HepG2 (cell line): Measurements from ENCODE around the gene KRTCAP2. TPM values are rescaled to one million over a fixed set of nuclear protein-coding genes. Genes with fewer than 3 reads are reported as not detected.

Experiments
- CREB1 ChIP-seq, 2 experiments: fragments of 450-650 bp in 1 of 2; IDR thresholded peaks; 2 replicates each; pipeline ENCODE4 v1.6.1; 2016 to 2017; ENCODE audit warnings: control low read depth in 1 of 2, mild to moderate bottlenecking in 1 of 2, missing compliant biosample characterization in 1 of 2, missing genetic modification characterization in 1 of 2
- ETV5 ChIP-seq: IDR thresholded peaks from 2 replicates; pipeline ENCODE4 v1.6.1; 2018; ENCODE audit warnings: missing biosample characterization, missing genetic modification reagents, inconsistent platforms, borderline replicate concordance
- HNRNPLL ChIP-seq: fragments of 200-400 bp; formaldehyde crosslinking; IDR thresholded peaks from 2 replicates; pipeline ENCODE4 v1.6.1; 2017; ENCODE audit warnings: mild to moderate bottlenecking, low read depth, low read length; ENCODE audit not compliant: poor library complexity, severe bottlenecking
- IRF2 ChIP-seq: IDR thresholded peaks from 2 replicates; pipeline ENCODE4 v1.6.1; 2018; ENCODE audit warnings: missing genetic modification reagents, missing compliant biosample characterization
- KDM2A ChIP-seq: sonication (generic); formaldehyde crosslinking; IDR thresholded peaks from 2 replicates; pipeline ENCODE4 v1.4.0; 2020; ENCODE audit warnings: low read depth, missing genetic modification reagents, borderline replicate concordance
- MXD4 ChIP-seq: IDR thresholded peaks from 2 replicates; pipeline ENCODE4 v1.6.1; 2016; ENCODE audit warnings: mild to moderate bottlenecking, missing biosample characterization, missing genetic modification reagents
- NR2F6 ChIP-seq, 2 experiments: IDR thresholded peaks; 2 replicates each; pipeline ENCODE4 v1.6.1; 2016; ENCODE audit warnings: antibody characterized with exemption in 1 of 2, mild to moderate bottlenecking in 1 of 2
- SETDB1 ChIP-seq: sonication (generic); formaldehyde crosslinking; IDR thresholded peaks from 2 replicates; pipeline ENCODE4 v1.5.1; 2020; ENCODE audit warnings: missing genetic modification reagents, mild to moderate bottlenecking, borderline replicate concordance
- TEAD3 ChIP-seq: optimal IDR thresholded peaks from 2 replicates; pipeline ENCODE3; 2016; ENCODE audit warnings: borderline replicate concordance
- TIGD3 ChIP-seq: sonication (generic); formaldehyde crosslinking; IDR thresholded peaks from 2 replicates; pipeline ENCODE4 v1.5.1; 2020; ENCODE audit warnings: mild to moderate bottlenecking, missing genetic modification reagents, borderline replicate concordance
- TOE1 ChIP-seq: sonication (generic); formaldehyde crosslinking; IDR thresholded peaks from 2 replicates; pipeline ENCODE4 v1.4.0; 2020; ENCODE audit warnings: mild to moderate bottlenecking, missing genetic modification reagents
- WIZ ChIP-seq: sonication (generic); formaldehyde crosslinking; IDR thresholded peaks from 2 replicates; pipeline ENCODE4 v1.5.1; 2020; ENCODE audit warnings: mild to moderate bottlenecking, missing genetic modification reagents
- YEATS2 ChIP-seq: sonication (generic); formaldehyde crosslinking; IDR thresholded peaks from 2 replicates; pipeline ENCODE4 v1.4.0; 2020; ENCODE audit warnings: missing genetic modification reagents, borderline replicate concordance
- ZFP36L1 ChIP-seq: sonication (generic); formaldehyde crosslinking; IDR thresholded peaks from 2 replicates; pipeline ENCODE4 v1.8.0; 2022; ENCODE audit warnings: mild to moderate bottlenecking, missing genetic modification reagents, moderate library complexity
- ZHX2 ChIP-seq, 2 experiments: sonication (generic) in 1 of 2; formaldehyde crosslinking in 1 of 2; IDR thresholded peaks; 2 replicates each; pipeline versions ENCODE4 v1.6.1 to v1.9.0; 2014 to 2022; ENCODE audit warnings: antibody characterized with exemption in 1 of 2, borderline replicate concordance in 1 of 2, inconsistent platforms in 1 of 2, low read depth in 1 of 2, missing genetic modification reagents in 1 of 2
- ZNF326 ChIP-seq: sonication (generic); formaldehyde crosslinking; IDR thresholded peaks from 2 replicates; pipeline ENCODE4 v1.4.0; 2020; ENCODE audit warnings: missing genetic modification reagents, borderline replicate concordance
- ZNF451 ChIP-seq: sonication (generic); formaldehyde crosslinking; IDR thresholded peaks from 2 replicates; pipeline ENCODE4 v1.5.0; 2020; ENCODE audit warnings: mild to moderate bottlenecking, missing genetic modification reagents
- ZNF577 ChIP-seq: sonication (generic); formaldehyde crosslinking; IDR thresholded peaks from 2 replicates; pipeline ENCODE4 v1.4.0; 2020; ENCODE audit warnings: mild to moderate bottlenecking, low read depth, missing genetic modification reagents, borderline replicate concordance
- ZSCAN31 ChIP-seq: sonication (generic); formaldehyde crosslinking; IDR thresholded peaks from 2 replicates; pipeline ENCODE4 v1.5.0; 2020; ENCODE audit warnings: low read depth, mild to moderate bottlenecking, missing genetic modification reagents
- polyA plus RNA-seq, 8 experiments: library from polyadenylated mRNA; depleted of rRNA in 3 of 8; stranded (reverse) in 7 of 8; unstranded in 1 of 8; fragments of >200 nt; fragmentation: Illumina TruSeq in 4 of 8; extraction: Trizol in 4 of 8; gene quantifications; 2 replicates each; pipeline versions ENCODE4 v1.2.1 to v1.2.3, GENCODE V29; 2011 to 2016; ENCODE audit warnings: low read depth in 4 of 8, missing spikeins in 1 of 8, mixed read lengths in 1 of 8; ENCODE audit not compliant: insufficient read depth in 1 of 8
- total RNA-seq, 5 experiments: library from RNA; depleted of rRNA; stranded (reverse); fragments of >200 nt; fragmentation: Illumina TruSeq; extraction: Trizol; gene quantifications; 2 replicates each; pipeline ENCODE4 v1.2.3, GENCODE V29; 2016; ENCODE audit warnings: low read depth in 1 of 5
- TF ChIP-seq, protein P1 (sequence below): sonication (generic); formaldehyde crosslinking; IDR thresholded peaks from 2 replicates; pipeline ENCODE4 v1.4.0; 2020; ENCODE audit warnings: mild to moderate bottlenecking, missing genetic modification reagents

Gene KRTCAP2
- total and polyA plus RNA-seq, 2 of the 13 experiments (the other 11 are each of a cell fraction or from before 2014, with no cell fraction given), result 77.3 to 79.4 TPM

DNA sequence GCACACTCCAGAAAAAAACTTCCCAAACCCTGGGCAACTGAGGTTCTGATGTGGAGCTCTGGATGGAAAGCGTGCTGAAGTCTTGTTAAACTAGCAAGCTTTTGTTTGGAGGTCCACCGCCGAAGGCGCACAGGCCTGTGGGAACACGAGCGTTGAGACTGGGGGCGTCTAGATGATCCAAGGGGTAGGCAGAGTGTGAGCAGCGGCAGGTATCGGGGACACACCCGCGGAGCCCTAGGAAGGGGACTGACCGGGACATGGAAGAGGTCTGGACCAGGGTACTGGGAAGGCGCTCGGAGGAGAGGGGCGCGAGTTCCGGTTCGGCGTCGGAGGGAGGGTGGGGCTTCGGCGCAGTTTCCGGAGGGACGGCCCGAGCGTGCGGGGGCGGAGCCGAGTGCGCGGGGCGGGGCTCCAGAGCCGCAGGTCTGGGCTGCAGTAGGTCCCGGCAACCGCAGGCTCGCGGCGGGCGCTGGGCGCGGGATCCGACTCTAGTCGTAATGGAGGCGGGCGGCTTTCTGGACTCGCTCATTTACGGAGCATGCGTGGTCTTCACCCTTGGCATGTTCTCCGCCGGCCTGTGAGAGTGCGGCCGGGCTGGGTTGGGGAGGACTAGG, 37.6 kb downstream of the KRTCAP2 start, which contains the start of gene SLC50A1 (continued):
- TF ChIP-seq ZHX2 (IDR thresholded peaks at IDR 0.05; ENCODE audit: low read depth) (no peak), ZHX2 (CRISPR knock-in tag; IDR thresholded peaks at IDR 0.05; ENCODE audit: borderline replicate concordance) (0 out of 2 replicates have a peak, but pooled peaks have one; percentile 61), ZFP36L1 (no peak; the same call in 1 of the 2 replicates), KDM2A (CRISPR knock-in tag) (peak; percentile 99), MXD4 (CRISPR knock-in tag) (peak; percentile 76; the same call in 1 of the 2 replicates), CREB1 (IDR thresholded peaks at IDR 0.05) (no peak; the same call in 1 of the 2 replicates), CREB1 (CRISPR knock-in tag; IDR thresholded peaks at IDR 0.05) (no peak), IRF2 (CRISPR knock-in tag) (no peak; the same call in 1 of the 2 replicates), ZNF577 (CRISPR knock-in tag) (no peak), ZNF451 (CRISPR knock-in tag) (0 out of 2 replicates have a peak, but pooled peaks have one; percentile 53), NR2F6 (IDR thresholded peaks at IDR 0.05) (no peak), NR2F6 (CRISPR knock-in tag; IDR thresholded peaks at IDR 0.05) (peak; percentile 39), TOE1 (CRISPR knock-in tag) (no peak), HNRNPLL (peak; percentile 98), WIZ (no peak), ETV5 (CRISPR knock-in tag) (peak; percentile 82), SETDB1 (CRISPR knock-in tag) (no peak; the same call in 1 of the 2 replicates), TEAD3 (no peak), ZSCAN31 (CRISPR knock-in tag) (peak; percentile 71; the same call in 1 of the 2 replicates), ZNF326 (CRISPR knock-in tag) (peak; percentile 13; the same call in 1 of the 2 replicates), TIGD3 (no peak), YEATS2 (CRISPR knock-in tag) (peak; percentile 70; the same call in 1 of the 2 replicates)
- TF ChIP-seq, protein P1, sequence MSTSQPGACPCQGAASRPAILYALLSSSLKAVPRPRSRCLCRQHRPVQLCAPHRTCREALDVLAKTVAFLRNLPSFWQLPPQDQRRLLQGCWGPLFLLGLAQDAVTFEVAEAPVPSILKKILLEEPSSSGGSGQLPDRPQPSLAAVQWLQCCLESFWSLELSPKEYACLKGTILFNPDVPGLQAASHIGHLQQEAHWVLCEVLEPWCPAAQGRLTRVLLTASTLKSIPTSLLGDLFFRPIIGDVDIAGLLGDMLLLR, result no peak; the same call in 1 of the 2 replicates
